Measurements from ENCODE around the gene MBNL2.

The MBNL2 gene

DNA sequence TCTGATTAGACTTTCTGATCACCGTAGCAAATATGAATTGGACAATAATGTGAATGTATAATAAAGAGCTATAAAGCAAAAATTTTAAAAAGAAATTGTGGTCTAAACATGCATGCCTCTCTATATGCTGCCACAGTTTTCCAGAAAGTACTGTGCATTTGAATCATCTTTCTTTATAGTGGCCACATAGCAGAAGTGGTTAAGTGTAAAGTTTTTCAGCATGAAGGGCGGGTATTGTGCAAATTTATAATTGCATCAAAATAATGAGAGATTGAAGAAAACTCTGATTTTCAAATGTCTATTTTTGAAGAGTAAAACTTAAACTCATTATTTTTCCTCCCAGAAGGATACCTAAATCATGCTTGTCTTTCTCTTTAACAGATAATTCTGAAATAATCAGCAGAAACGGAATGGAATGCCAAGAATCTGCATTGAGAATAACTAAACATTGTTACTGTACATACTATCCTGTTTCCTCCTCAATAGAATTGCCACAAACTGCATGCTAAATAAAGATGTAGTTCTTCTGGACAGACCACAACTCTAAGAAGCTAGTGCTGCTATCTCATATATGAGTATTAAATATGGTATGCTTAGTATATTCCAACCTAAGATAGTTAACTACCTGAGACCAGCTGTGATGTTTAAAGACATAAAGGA is 168.9 kb downstream of the MBNL2 start:
- no peak for DNase-seq

DNA sequence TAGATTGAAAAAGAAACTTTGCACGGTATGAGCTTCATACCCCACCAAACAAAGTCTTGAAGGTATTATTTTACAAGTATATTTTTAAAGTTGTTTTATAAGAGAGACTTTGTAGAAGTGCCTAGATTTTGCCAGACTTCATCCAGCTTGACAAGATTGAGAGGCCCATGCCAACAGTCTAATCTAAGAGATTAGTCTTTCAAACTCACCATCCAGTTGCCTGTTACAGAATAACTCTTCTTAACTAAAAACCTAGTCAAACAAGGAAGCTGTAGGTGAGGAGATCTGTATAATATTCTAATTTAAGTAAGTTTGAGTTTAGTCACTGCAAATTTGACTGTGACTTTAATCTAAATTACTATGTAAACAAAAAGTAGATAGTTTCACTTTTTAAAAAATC is 169.9 kb downstream of the MBNL2 start:
- DNase-seq, result no peak

DNA sequence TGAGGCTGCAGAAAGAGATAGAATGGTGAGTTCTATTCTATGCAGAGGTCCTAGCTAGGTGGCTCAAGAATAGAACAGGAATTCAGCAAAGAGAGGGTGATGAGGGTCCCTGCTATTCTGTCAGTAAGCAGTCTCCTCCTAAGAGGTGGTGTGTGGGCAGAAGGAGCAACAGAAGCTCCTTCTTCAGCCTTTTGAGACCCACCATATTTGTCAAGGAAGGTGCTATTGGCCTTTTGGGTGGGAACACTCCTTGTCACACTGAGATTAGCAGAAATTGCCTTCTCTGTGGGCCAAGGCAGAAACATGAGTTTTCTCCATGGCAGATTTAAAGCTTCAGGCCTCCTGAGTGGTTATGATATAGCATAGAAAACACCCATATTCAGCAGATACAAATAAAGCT is 172.4 kb downstream of the MBNL2 start:
- no peak for DNase-seq

DNA sequence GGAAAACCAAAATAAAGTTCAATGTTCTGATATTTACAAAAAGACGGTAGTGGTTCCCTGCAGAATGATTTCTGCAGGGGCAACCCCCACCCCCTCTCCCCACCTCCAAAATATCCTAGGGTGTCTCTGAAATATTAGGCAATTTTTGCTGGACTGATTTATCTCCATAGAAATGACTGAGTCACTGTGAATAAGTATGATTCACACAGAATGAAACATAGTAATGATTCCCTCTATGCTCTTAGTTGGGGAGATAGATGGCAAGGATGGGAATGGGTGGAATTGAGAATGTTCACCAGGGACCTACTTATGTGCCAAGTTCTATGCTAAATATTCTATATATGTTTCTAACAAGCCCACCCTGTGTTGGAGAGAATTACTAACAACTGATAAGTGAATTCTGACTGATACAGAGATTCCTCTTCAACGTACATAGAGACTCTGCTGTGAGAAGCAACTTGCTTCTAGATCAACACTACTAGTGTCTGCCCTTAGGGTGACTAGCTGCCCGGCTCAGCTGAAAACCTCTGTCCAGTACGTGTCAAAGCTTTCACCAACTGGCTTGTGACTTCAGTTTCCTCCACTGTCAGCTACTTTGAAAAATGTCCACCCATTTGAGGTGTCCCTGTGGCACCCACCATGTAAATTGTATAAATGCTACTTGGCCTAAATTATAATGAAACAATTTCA is 173.5 kb downstream of the MBNL2 start:
- no peak for DNase-seq

DNA sequence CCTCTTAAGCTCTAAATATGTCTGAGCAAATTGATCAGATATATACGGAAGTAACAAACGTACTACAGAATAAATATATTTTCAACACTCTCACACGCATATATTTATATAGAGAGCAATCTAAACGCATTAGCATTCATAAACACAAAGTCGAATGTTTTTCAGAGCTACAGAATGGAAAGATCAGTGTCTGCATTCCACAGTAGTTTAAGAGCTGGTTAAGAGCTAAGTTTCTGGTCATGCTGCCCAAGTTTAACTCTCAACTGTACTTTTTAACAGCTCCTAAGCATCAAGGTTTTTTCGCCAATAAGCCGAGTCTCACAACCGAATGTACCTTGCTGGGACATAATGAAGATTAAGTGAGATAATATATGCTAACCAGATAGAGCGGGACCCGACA is 175.1 kb downstream of the MBNL2 start:
- DNase-seq, result no peak

DNA sequence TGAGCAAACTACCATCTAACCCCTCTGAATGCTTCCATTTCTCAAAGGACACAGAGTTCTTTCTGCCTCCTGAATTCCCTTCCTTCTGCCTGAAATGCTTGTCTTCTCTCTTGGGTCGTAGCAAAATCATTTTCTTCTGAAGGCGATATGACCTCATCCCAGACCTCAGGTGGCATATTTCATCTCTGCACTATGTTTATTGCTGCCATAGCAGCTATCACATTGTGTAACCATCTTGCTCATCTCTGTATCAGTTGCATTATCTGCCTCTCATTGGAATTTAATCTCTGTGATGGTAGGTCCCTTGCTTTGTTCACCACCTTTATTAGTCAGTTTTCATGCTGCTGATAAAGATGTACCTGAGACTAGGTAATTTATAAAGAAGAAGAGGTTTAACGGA is 179.3 kb downstream of the MBNL2 start:
- DNase-seq, result no peak

DNA sequence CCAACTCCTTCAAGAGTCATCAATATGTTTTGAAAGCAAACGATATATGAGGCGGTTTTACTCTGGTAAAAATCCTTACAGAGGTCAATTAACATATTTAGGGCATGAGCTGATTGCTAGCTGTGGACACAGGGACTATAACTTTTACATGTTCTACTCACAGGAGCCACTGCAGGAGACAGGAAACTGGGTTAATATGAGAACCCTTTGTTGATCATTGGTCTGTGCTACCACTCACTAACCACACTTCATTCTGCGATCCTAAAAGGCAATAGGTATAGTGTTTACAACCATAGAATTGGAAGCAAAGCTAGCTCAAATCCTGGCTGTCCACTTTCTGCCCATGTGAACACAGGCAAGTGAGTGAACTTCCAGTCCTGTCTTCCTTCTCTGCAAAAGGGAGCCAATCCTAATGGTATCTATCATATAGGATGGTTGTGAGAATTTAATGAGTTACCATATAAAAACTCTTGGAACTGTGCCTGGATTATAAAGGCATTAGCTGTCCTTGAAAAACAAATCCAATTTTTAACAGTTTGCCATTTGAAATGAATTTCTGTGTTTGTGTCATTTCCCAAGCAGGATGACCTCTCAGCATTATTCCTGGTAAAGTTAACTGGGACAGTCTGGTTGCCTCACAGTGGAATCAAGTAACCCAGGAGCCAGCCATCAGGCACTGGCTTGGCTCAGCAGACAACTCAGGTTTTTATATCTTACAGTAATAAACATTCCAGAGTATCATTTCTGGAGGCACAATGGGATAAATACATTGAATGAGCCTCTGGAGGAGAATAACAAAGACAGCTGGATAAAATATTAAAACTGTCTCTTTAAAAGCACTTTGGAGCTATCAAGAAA is 182.0 kb downstream of the MBNL2 start:
- DNase-seq, result no peak

DNA sequence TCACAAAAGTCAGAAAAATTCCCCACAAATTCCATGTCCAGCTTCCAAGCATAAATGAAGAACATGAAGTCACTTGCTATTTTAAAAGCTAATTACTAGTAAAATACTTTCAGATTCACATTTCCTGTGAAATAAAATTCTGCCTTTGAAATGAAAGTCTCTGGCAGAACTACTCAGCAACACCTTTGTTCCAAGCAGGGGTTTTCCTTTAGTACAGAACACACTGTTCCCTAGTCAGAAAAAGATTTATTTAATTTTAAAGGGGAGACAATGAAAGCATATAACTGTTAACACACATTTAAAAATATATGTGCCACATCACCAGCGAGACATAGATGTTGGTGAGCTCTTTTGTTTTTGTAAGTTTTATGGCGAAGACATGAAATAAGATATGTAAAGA is 185.4 kb downstream of the MBNL2 start:
- DNase-seq, result no peak

DNA sequence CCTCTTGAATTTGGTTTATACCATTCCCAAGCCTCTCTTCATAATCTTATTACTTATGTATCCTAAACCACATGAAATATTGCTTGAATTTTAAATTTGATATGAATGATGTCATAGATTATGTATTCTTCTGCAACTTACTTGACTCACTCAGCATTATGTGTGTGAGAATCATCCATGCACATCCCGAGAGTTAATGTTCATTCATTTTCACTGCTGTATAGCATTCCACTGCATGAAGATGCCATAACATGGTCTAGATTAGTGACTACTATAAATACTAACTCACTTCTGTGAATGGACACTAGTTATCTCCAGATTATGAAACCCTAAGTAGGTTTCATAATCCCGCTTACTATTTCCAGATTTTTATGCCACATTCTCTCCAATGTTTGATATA is 186.8 kb downstream of the MBNL2 start:
- no peak for DNase-seq

DNA sequence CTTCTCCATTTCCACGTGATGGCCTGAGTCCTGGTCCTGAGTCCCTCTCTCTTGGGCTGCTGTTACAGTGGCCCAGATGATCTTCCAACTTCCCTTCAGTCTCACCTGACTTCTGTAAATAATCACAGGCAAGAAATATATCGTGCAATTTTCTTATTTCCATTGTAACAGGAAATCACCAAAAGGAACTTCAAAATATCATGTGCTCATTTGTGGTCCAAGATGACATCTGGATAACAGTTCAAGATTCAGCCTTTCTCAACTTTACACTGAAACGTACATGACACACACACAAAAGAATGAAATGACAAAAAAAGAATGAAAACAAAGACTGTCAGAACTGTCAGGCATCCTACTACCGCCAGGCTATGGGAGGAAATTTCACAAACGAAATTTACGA is 189.9 kb downstream of the MBNL2 start:
- DNase-seq, result no peak

DNA sequence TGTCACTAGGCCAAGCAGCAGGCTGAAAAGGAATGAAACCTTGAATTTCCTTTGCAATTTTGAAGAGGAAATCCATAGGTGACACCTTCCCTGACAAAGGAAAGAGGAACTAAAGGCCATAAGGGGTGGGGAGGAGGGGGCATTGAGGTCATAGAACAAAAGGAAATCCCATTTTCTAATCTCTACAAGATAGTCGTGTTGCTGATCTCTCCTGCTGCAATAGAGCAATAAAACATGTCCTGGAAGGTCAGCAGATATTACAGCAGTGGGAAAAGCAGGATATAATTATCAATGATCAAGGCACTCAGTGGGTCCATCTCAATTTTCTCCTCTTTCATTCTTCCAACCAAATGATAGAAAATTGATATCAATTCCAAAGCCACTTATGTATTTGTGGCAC is 191.6 kb downstream of the MBNL2 start:
- DNase-seq, result no peak

DNA sequence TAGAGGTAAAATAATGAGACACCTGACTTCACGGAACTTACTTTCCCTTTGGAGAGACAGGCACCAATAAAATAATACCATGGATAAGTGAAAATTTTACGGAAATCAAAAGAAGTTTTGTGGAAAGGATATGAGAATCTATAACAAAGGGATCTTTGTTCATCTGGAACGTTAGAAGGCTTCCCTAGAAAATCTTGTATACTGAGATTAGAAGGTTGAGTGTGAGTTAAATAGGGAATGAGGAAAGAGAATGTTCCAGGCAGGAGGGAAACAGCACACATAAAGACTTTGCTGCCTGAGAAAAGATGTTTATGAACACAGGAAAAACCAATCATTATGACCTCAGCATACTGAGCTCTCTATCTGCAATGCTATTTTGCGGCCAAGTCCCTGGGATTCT is 192.3 kb downstream of the MBNL2 start:
- no peak for DNase-seq

DNA sequence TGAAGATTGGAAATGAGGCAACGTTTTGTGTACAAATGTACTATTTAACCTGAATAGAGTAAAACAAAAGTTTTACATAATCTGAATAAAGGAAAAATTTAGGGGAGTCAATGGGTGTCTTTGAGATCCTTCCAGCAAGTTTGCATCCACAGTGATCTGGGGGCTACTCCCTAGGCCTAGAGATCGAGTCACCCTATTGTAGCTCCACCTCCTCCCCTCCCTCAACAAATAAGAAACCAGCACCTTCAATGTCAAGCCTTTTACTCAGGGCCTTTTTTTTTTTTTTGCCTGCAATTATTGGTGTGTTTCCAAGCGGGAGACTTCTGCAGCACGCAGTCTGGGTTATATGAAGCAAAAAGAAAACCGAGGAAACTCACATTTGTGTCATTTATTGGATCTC is 195.6 kb downstream of the MBNL2 start:
- no peak for DNase-seq

DNA sequence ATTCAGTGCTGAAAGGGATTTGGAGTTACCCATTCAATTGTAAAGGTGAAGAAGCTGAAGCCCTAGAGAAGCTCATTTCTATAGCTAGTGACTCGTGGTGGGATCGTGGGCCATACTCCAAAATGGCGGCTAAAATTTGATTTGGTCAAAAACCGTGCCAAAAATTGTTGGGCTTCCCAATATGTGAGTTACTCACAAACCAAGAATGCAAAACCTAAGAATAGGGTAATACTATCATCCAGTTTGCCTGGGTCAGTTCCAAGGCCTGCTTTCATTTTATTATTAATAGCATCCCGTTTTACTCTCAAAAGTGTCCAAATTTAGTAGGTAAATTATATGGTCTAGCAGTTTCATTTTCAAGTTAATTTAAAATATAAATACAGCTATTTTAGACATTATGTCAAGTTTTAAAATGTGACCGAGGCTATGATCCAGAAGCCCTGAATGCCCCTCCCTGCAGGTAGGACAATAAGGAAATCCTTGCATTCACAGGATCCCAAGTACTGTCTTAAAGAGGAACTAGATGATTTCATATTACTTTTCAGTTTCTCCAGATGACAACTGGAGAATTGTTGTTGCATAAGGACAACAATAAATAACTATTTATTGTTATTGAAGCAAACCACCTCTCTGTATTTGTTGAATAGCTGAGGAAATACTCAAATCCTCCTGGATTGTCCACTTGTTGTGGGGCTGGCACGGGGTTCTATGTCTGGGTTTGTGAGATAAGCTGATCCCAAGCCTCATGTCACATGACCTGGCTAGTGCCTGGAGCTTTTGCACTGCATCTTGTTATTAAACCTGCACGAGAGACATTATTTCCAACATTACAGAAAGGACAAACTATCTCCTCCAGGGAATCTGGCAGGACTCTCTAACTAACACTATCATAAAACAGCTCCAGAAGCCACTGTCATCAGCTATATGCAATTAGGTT is 200.3 kb downstream of the MBNL2 start:
- no peak for DNase-seq

DNA sequence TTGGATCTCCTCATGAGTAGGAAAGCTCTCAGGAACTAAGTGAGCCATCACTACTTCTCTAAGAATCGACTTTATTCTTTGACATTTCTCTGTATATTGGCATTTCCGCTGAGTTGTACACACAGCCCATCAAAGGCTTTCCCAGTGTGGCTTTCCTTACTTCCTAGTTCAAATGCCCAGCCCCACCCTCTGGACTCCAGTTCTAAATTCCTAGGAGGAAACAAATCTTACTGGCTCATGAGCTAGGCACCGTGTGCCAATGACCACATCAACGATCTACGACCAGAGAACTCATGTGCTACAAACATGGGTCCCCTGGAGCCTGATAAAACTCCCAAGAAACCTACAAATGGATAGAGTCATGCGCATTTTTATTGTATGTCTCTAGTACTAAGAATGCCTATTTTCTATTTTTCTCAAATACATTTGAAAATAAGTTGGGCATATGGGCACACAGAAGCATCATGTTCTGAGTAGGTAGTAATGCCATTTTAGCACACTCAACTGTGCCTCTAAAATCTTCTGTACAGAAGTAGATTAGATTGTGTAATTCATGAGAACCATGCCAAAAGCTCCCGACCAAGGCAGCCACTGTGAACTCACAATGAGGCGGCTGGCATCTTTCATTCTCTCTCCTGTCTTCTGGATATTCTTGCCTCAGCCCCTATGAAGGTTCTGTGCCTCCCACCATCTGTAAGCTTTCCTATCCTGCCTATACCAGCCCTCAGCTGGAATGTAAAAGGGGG is 201.3 kb downstream of the MBNL2 start:
- DNase-seq, result no peak

DNA sequence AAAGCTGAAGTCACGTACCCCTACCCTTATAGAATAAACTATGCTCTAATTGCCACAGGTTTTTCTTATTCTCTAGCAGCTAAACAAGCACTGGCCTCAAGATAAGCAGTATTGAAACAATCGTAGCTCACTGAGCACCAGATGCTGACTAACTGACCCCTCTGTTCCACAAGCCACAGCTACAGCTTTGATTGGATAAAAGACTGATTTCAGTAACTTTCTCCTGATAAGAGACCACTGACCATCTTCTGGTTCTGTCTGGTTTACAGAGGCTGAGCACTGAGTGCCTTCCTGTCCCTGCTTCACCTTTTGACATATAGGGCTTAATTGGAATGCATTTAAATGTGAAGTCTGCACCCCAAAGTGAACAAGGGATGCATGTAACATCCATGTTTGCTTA is 203.5 kb downstream of the MBNL2 start:
- no peak for DNase-seq

DNA sequence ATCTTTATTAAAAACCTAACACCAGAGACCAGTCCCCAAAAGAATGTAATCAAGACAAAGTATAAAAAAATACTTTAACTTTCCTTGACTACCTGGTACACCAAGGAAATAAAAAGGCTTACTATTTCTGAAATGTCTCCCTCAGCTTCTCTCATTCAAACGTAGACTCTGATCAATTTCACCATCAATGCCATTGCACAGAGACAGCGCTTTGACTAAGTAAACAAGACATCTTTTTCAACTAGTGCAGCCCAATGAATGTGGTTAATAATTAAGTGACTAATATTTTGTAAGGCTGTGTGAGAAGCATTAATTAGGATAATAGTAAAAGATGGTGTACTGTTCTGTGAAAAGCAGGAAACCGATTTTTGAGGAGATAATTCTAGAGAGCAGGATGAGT is 204.6 kb downstream of the MBNL2 start:
- DNase-seq, result no peak

DNA sequence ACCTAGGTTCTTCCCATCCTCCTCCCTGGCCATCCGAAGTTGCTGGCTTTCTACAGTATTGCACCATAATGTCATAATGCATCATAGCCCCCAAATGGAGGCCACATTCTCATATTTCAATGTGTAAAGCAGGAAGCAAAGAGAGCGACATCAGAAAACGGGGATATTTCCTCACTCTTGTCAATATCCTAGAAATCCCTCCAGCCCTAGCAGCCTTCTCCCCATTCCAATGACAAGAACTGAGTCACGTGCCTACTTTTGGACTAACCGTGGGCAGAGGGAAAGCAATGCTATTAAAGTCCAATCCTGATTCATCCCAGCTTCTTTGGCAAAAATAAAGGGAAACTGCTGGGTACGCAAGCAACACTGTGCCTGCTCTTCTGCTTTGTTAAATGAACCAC is 207.5 kb downstream of the MBNL2 start:
- DNase-seq, result no peak

DNA sequence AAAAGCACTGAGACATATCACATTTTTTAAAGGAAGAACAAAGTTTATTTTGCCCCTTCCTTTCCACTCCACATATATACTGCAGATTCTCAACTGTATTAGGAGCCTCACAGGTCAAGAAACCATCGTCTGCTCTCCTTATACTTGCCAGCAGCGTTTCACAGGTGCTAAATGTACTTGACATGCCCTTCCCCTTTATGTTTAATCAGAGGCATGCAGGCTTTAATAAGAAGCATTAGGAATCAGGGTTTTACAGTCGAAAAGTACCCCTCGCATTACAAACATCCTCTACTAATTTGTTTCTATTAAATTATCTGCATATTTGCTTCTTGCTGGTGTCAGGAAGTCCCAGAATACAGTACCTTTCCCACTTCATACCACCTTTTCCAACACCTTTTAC is 208.2 kb downstream of the MBNL2 start:
- no peak for DNase-seq

DNA sequence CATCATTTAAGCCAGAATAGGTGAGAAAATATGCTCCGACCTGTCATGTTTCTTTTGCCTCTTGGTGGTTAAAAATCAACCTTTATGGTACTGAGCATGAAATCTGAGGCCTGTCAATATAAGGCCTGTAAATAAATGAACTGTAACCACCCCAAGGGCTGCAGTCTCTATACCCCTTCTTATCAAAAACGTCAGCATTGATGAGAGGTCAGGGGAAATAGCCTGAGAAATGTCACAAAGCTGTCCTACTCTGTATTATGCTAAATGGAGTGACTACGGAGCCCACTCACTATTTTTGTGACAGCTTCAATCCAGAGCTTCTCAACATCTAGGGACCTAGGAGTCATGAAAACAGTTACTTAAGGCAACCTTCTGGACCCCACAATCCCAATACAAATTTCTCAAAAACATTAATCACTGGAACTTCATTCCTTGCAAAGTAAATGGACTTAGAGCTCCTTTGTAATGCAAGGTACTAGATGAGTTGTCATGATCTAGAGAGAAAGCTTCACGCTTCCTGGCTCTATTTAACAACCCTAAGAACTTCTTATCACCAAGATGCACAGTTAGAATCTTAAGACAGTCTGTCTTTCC is 209.1 kb downstream of the MBNL2 start:
- DNase-seq, result no peak

DNA sequence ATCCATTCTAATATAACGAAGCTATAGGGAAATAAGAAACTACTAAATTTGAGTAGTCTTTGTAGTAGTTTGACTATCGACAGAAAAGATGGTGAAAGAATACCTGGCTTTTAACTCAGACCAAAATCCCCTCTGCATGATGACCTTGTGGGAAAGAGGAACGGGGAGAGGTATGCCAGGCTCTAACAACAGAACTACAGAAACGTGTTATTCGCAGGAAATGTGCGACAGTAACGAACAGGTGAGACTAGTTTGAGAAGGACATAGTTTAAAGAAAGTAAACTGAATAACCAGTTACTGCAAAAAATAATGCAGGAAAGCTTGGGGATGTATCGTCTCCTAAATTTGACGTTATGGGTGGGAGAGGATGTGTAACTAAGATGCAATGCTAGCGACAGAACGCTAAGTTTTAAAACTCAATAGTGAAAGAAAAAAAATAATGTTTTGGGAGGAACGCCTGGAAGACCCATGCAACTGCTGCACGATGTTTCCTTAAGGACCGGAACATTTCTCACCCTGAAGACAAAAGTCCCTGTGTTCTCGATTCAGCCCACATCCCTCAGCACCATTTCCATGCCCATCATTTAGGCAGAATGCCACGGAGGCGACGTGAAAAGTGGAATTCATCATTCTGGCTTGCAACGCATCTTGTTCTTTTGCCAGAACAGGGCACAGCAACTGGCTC is 210.2 kb downstream of the MBNL2 start:
- no peak for DNase-seq
